Right atrium auricular region (tissue), 2 donors: ENCODE data around the gene INSIG1. TPM values are rescaled to one million over a fixed set of nuclear protein-coding genes. Genes with fewer than 3 reads are reported as not detected.

Experiments used
- DNase-seq: peaks from one replicate; pipeline ENCODE4 v3.0.0-alpha.2; 2019; ENCODE audit warnings: low spot score
- H3K27ac ChIP-seq, 2 donors: fragments of 200-600 bp; sonication (generic); 1 replicate in 1 of 2; 2 replicates in 1 of 2; pipeline ENCODE4 v1.5.1; 2016 to 2019
- H3K27me3 ChIP-seq, 2 donors: fragments of 200-600 bp; sonication (generic); one replicate each; pipeline versions ENCODE4 v1.5.1 to v1.6.0; 2017 to 2019
- H3K36me3 ChIP-seq: fragments of 200-600 bp; sonication (generic); one replicate; pipeline ENCODE4 v1.5.1; 2016
- H3K4me1 ChIP-seq, 2 donors: fragments of 200-600 bp; sonication (generic); one replicate each; pipeline versions ENCODE4 v1.5.1 to v1.6.0; 2017 to 2019
- H3K4me3 ChIP-seq, 2 donors: fragments of 200-600 bp; sonication (generic); 1 replicate in 1 of 2; 2 replicates in 1 of 2; pipeline ENCODE4 v1.5.1; 2017 to 2019; ENCODE audit warnings: mild to moderate bottlenecking in 1 of 2, moderate library complexity in 1 of 2
- H3K9me3 ChIP-seq, 2 donors: fragments of 200-600 bp; sonication (generic); one replicate each; pipeline ENCODE4 v1.5.1; 2019
- total RNA-seq, 2 donors: library from RNA; depleted of rRNA; stranded (reverse); fragments of >200 nt; gene quantifications; one replicate each; pipeline ENCODE4 v1.1.0, GENCODE V29; 2016
- TF ChIP-seq, protein P1 (sequence below), 2 donors: fragments of 200-600 bp; sonication (generic); IDR thresholded peaks; one replicate each; pipeline ENCODE4 v1.5.1; 2019; ENCODE audit warnings: antibody characterized with exemption in 2 of 2

Gene INSIG1
- total RNA-seq, 2 donors from 2014 or later, result 15.8 to 25.7 TPM

DNA sequence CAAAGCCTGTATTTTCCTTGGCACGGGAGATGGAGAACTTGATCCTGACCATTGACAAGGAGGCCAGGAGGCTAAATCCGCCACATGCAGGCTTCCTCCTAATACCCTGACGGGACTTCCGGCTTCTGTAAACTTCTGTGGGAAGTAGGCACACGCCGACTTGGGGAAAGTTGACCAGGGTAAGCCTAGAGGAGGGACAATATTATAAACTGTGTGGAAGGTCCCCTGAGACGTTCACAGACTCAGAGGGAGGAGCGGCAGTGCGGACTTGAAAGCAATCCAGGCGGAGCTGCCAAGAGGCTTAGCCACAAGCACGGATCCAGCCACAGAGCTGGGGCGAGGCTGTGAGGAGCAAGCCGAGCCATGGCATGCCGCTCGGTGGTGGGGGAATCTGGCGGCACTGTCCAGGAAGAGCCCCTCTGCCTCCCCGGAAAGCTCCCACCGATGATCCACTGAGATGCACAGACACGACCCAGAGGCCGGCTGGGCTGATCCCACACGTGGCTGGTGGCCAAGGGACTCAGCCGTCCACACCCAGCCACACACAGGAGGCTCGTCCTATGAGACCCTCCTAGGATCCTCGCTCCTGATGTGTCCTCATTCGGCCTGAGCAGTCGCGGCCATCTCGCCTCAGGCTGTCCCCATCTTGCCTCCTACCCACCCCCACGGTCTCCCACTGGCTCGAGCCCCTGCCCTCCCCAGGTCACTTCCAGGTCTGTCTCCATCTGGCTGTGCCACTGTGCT, 40.0 kb upstream of the INSIG1 start:
- peak overlapping the region; percentile 77 to 79 for H3K27ac ChIP-seq
- H3K27me3 ChIP-seq, result no peaks in the 10 kb centered on the region
- no peaks in the 10 kb centered on the region for H3K36me3 ChIP-seq
- peak; percentile 86 for DNase-seq
- peak overlapping the region in 1 of 2 donors; percentile 26 for H3K4me3 ChIP-seq
- TF ChIP-seq, protein P1, sequence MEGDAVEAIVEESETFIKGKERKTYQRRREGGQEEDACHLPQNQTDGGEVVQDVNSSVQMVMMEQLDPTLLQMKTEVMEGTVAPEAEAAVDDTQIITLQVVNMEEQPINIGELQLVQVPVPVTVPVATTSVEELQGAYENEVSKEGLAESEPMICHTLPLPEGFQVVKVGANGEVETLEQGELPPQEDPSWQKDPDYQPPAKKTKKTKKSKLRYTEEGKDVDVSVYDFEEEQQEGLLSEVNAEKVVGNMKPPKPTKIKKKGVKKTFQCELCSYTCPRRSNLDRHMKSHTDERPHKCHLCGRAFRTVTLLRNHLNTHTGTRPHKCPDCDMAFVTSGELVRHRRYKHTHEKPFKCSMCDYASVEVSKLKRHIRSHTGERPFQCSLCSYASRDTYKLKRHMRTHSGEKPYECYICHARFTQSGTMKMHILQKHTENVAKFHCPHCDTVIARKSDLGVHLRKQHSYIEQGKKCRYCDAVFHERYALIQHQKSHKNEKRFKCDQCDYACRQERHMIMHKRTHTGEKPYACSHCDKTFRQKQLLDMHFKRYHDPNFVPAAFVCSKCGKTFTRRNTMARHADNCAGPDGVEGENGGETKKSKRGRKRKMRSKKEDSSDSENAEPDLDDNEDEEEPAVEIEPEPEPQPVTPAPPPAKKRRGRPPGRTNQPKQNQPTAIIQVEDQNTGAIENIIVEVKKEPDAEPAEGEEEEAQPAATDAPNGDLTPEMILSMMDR (IDR thresholded peaks at IDR 0.05), result no peak
- H3K4me1 ChIP-seq, result peaks cover 0 to 20% of the 10 kb centered on the region in 2 donors
- H3K9me3 ChIP-seq, result no peaks in the 10 kb centered on the region

DNA sequence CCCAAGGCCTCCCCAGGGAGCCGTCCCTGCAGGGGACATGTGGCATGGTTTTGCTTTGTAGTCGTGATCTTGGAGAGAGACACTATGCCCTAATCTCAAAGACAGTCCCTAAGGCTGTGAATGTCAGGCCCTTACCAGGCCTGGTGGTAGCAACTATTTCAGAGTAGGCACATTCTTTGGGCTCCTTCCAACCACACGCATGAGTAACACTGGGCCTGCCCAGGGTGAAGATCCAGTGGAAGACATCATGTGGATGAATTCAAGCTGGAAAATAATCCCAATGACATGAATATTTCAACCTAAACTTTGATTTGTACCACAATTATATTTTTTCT, 39.5 kb upstream of the INSIG1 start:
- Histone ChIP-seq H3K4me3 (no peak overlapping the region), H3K36me3 (no peaks in the 10 kb centered on the region), H3K4me1 (peaks cover 0 to 20% of the 10 kb centered on the region in 2 donors), H3K9me3 (no peaks in the 10 kb centered on the region), H3K27ac (peak overlapping the region; percentile 77 to 79), H3K27me3 (no peaks in the 10 kb centered on the region)
- DNase-seq, result peak; percentile 79
- TF ChIP-seq, protein P1 (IDR thresholded peaks at IDR 0.05), result no peak

- Histone ChIP-seq H3K27ac (no peak overlapping the region), H3K27me3 (no peaks in the 10 kb centered on the region), H3K9me3 (no peaks in the 10 kb centered on the region), H3K4me1 (peaks cover 0 to 20% of the 10 kb centered on the region in 2 donors), H3K4me3 (no peak overlapping the region), H3K36me3 (no peaks in the 10 kb centered on the region)
- TF ChIP-seq, protein P1 (IDR thresholded peaks at IDR 0.05), result no peak
- no peak for DNase-seq
Observed at GRCh38 chr7:155259866-155260497, 37.7 kb upstream of the INSIG1 start.

DNA sequence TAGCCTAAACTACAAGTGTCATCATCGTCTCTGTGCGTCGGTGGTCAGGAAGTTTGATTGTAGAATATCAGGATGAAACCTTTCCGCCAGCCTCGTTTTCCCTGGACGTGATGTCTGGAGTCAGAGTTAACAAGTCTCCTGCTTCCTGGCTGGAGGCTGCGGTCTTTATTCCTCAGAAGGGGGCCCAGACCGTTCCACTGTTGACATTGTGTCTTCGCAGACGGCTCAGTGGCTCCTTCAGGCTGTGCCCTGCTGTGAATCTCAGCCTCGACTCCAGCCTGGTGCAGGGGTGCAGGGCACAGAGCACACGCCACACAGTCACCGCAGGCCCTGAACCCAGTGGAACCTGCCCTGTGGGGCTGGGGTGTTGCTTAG, 37.2 kb upstream of the INSIG1 start:
- no peak for DNase-seq

DNA sequence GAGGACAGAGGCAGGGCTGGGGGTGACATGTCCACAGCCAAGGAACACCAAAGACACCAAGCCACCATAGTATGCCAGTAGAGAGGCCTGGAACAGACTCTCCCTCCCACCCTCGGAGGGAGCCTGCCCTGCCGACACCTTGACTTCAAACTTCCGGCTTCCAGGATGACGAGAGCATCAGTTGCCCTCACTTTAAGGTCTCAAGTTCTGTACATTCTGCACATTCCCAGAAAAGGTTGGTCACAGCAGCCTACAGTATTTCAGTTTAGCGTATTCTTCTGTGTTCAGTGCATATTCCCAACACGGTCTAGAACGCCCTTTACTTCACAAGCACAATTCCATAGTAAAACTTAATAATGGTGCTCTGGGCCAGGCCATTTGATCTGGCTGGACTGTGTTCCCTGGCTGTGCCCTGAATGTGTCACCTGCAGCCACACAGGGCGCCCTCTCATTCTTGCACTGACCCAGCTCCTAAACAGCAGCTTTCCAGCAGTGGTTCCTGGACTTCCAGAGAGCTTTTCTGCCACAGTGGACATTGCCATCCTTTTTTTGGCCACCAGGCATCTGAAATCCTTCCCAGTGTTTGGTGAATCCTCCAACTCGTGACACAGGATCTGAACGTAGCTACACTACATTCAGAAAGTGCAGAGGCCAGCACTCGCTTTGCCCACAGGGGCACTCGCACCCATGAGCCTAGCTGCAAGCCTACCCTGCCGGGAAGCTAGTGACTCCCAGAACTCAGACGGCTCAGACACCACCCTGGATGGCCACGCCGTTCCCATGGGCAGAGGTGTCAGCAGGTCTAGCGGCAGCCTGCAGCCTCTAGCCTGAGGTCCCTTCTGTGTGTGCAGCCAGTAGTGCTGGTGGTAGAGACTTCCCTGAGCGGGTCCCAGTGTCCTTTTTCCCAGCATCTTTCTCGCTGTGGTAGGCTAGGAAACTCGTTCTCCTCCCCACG, 36.4 kb upstream of the INSIG1 start:
- Histone ChIP-seq H3K27me3 (no peaks in the 10 kb centered on the region), H3K27ac (no peak overlapping the region), H3K9me3 (no peaks in the 10 kb centered on the region), H3K36me3 (no peaks in the 10 kb centered on the region), H3K4me1 (peaks cover 0 to 20% of the 10 kb centered on the region in 2 donors), H3K4me3 (no peak overlapping the region)
- DNase-seq, result no peak
- TF ChIP-seq, protein P1 (IDR thresholded peaks at IDR 0.05), result no peak

More for the DNA sequence above, 37.2 kb upstream of the INSIG1 start:
- H3K9me3 ChIP-seq, result no peaks in the 10 kb centered on the region
- H3K36me3 ChIP-seq, result no peaks in the 10 kb centered on the region
- H3K27ac ChIP-seq, result no peak overlapping the region
- no peak overlapping the region for H3K4me3 ChIP-seq
- no peaks in the 10 kb centered on the region for H3K27me3 ChIP-seq
- TF ChIP-seq, protein P1 (IDR thresholded peaks at IDR 0.05), result no peak
- H3K4me1 ChIP-seq, result peaks cover 0 to 20% of the 10 kb centered on the region in 2 donors
